ENCODE data around the gene SGMS1.

DNA sequence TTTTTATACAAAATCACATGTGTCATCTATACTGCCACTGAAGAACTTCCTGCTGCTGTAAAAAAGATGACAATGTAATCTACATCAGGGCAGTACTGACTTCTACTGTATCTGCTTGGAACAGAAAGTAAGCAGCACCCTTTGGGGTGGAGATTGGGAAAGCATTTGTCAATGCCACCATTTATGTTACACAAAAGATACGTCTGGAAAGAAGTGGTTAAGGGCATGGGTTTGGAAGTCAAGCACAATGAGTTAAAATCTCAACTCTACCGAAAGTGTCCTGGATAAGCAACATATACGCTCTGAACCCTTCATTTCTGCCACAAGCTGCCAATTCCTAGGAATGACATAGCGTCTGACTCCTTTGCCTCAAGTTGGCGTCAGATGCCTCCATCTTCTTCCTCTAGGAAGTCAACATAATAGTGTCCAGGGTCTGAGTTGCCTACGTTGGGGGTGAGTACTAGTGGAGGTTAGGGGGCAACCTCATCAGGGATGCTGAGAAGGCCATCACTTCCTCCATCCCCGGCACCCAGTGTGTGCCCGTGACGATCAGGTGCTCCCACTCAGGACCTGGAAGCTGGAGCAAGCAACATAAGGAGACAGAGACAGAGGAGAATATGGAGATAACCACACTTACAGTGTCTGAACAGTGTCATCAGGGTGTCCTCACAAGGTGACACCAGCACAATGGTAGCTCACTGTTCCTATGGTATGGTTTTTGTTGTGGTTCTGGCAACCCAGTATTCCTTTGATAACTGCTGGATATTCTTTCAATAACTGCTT, 58.3 kb downstream of the SGMS1 start:
- TF ChIP-seq CTCF (IDR thresholded peaks at IDR 0.05; ENCODE audit: low read depth, low read length) (no peak), EZH2phosphoT487 (IDR thresholded peaks at IDR 0.05; ENCODE audit: low read depth) (no peak)
